ENCODE data around the gene SIRPG. TPM values are rescaled to one million over a fixed set of nuclear protein-coding genes. Genes with fewer than 3 reads are reported as not detected.

SIRPG gene
- total and polyA plus RNA-seq, 2 of the 8 experiments (the other 6 are each of a cell fraction or from before 2014, with no cell fraction given) = 0.08 TPM; not detected in 1

- no peak for TF ChIP-seq E2F6 (IDR thresholded peaks at IDR 0.05)
These were observed 10.0 kb upstream of the SIRPG start (continued) for GRCh38 chr20:1667502-1668085.
